ENCODE results near the gene MBOAT2.

The MBOAT2 gene

GRCh38 chr2:9015998-9016397 is 12.5 kb upstream of the MBOAT2 start:
- DNase-seq = no peak

- no peak for DNase-seq
Measured at GRCh38 chr2:9013403-9013802, 9.9 kb upstream of the MBOAT2 start.

DNA sequence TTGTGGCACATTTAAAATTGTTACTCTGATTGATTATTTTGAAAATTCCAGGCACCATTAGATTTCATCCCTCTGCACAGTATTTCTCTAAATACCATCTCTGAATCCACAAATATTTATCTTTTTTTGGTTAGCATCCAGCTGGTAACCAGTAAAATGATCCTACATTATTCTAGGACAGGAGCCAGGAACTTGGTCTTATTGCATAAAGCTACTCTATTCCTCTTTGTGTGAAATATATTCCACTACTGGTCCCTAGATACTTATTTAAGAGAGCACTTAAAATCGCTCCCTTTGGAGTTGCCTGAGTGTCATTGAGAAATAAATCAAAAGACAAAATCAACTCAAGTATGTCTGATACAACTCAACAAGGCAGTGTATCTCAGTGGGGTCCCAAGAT is 7.4 kb upstream of the MBOAT2 start:
- DNase-seq = no peak

- DNase-seq = no peak
Measured at GRCh38 chr2:9008951-9009664, 5.6 kb upstream of the MBOAT2 start.

DNA sequence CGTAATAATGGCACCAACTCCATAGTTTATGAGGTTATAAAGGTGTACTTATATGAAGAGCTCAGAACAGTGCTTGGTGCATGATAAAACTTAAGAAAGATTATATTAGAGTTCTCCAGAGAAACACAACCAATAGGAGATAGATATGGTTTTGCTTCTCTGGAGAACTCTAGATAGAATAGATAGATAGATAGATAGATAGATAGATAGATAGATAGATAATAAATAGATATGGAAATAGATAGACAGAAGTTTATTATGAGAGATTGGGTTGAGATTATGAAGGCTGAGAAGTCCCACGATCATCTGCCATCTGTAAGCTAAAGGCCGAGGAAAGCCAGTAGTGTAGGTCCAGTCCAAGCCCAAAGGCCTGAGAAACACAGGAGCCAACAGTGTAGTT is 2.9 kb upstream of the MBOAT2 start:
- DNase-seq = no peak

GRCh38 chr2:9004338-9005204 is 1.1 kb upstream of the MBOAT2 start:
- no peak for DNase-seq

DNA sequence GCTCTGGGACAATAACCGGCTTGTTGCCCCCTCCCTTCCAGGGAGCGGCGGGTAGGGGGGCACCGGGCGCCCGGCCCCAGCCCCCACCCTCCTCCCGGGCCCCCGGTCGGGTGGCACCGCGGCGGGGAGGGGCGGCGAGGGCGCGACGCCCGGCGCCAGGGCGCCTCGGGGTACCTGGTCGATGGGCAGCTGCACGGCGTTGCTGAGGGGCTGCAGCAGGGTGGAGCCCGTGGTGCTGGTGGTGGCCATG is 193 bp downstream of the MBOAT2 start:
- DNase-seq = no peak

GRCh38 chr2:9002637-9003365 is 683 bp downstream of the MBOAT2 start:
- peak; percentile 28 to 50 for DNase-seq

DNA sequence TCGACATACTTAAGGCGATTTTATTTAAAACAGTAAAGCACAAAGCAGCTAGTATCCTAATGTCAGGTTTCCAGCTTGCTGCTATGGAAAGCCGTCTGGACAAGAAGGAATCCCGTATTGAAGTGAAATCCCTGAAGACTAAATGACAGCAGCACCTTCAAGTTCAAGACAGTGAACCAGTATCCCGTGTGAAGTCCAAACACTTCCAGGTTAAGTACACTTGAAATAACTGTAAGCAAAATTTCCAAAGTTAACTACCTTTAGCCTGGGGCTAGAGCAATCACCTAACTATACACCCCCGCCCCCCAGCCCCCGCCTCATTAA is 1.2 kb downstream of the MBOAT2 start:
- no peak for DNase-seq

DNA sequence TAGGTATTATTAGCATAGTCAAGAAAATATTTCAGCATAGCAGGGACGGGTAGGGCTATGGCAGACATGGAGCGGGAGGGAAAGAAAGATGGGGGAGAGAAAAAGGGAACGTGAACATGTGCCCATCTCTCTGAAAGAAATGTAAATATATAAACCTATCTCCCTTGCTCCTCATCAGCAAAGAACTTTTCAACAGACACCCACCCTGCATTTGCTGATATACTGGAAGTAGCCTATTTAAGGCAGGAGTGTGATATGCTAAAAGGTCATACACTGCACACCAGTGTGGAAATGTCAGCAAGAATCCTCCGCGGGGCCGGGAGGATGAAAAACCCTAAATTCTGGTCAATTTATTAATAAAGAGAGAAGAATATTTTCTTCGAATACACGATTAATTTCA is 1.7 kb downstream of the MBOAT2 start:
- no peak for DNase-seq

GRCh38 chr2:9001229-9001628 is 2.3 kb downstream of the MBOAT2 start:
- DNase-seq = peak in 1 of 2 experiments; percentile 12

DNA sequence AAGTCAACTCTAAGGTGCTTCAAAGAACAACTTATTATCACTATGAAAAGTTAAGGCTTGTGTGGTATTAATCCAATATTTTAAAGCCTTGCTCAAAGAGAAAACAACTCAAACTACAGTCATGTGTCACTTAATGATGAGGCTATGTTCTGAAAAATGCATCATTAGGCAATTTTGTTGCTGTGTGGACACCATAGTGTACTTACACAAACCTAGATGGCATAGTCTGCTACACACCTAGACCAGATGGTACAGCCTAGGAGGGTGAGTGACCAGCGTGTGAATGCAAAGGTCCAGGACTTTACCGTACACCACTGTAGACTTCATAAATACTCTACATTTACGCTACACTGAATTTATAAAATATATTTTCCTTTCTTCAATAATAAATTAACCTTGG is 3.0 kb downstream of the MBOAT2 start:
- no peak for DNase-seq

GRCh38 chr2:8999797-9000196 is 3.7 kb downstream of the MBOAT2 start:
- no peak for DNase-seq

DNA sequence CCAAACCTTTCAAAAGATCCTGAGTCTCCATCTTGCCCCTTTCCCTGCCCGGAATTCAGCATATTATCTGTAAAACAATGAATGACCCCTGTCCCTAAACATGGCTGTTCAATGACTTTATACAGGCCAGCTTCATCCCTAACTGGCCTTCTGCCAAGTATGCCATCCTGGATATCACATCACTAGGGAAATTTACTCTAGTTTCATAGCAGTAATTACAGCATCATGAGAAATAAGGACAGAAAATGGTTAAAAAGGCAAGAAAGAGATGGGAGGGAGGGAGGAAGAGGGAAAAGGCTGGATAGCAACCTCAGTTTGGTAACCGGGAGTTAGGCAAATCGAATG is 4.4 kb downstream of the MBOAT2 start:
- DNase-seq = no peak

GRCh38 chr2:8998418-8999101 is 4.9 kb downstream of the MBOAT2 start:
- no peak for DNase-seq

- DNase-seq = no peak
Measured at GRCh38 chr2:8997631-8998030, 5.9 kb downstream of the MBOAT2 start.

- no peak for DNase-seq
Measured at GRCh38 chr2:8997108-8997507, 6.4 kb downstream of the MBOAT2 start.

- no peak for DNase-seq
Measured at GRCh38 chr2:8996006-8996405, 7.5 kb downstream of the MBOAT2 start.

DNA sequence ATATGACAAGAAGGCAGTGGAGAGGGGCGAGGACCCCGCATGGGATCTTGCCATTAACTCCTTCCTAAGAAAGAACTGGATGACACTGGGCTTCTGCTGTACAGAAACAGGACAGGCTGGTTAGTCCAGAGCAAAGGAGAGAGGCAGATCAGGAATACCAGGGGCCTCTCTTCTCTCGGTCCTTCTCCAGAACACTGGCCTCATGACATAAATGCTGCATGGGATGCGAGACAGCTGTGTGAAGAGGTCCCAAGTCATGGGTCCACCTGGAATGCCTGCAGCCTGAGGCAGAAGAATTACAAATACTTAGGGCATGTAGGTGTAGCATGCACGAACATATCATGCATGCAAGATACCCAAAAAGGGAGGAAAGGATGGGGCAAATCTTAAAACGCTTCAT is 9.1 kb downstream of the MBOAT2 start:
- no peak for DNase-seq

DNA sequence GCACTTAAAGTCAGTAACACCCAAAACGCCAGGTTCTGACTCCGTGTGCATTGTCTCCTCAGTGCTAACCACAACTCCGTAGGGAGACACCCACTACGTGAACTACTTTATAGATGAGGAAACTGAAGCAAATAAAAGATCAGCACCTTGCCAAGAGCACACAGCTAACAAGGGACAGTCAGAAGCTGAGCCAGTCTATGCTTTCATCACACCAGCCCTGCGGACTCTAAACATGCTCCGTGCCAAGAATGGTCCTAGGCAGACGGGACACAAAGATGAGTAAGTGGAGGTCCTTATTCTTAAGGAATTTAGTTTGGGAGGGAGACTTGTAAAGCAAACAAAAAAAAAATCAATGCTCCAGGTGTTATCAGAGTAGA is 9.6 kb downstream of the MBOAT2 start:
- no peak for DNase-seq

- DNase-seq = no peak
Measured at GRCh38 chr2:8993196-8993901, 10.1 kb downstream of the MBOAT2 start.

- DNase-seq = no peak
Measured at GRCh38 chr2:8992643-8993042, 10.8 kb downstream of the MBOAT2 start.

GRCh38 chr2:8989536-8990079 is 13.9 kb downstream of the MBOAT2 start:
- no peak for DNase-seq
